Hepatocyte (in vitro differentiated cells): ENCODE results near the gene LRRK2. TPM values are rescaled to one million over a fixed set of nuclear protein-coding genes. Genes with fewer than 3 reads are reported as not detected.

Experiments used
- DNase-seq: peaks from one replicate; pipeline ENCODE4 v3.0.0-alpha.2; 2016; ENCODE audit warnings: low spot score
- H2AFZ ChIP-seq: fragments of 200-600 bp; sonication (generic); 2 replicates; pipeline ENCODE4 v1.6.0; 2016; ENCODE audit warnings: antibody characterized with exemption, mild to moderate bottlenecking
- H3K27ac ChIP-seq: fragments of 200-600 bp; sonication (generic); 2 replicates; pipeline ENCODE4 v1.5.1; 2016; ENCODE audit warnings: mild to moderate bottlenecking
- H3K27me3 ChIP-seq: fragments of 200-600 bp; sonication (generic); 2 replicates; pipeline ENCODE4 v1.6.1; 2016
- H3K36me3 ChIP-seq: fragments of 200-600 bp; sonication (generic); replicated peaks from 2 replicates; pipeline ENCODE4 v1.5.1; 2016; ENCODE audit warnings: low read depth; ENCODE audit not compliant: insufficient read depth
- H3K4me1 ChIP-seq: fragments of 200-600 bp; sonication (generic); 2 replicates; pipeline ENCODE4 v1.5.1; 2016; ENCODE audit warnings: mild to moderate bottlenecking, moderate library complexity; ENCODE audit not compliant: insufficient read depth
- H3K4me2 ChIP-seq: fragments of 200-600 bp; sonication (generic); 2 replicates; pipeline ENCODE4 v1.6.0; 2016
- H3K4me3 ChIP-seq: fragments of 200-600 bp; sonication (generic); 2 replicates; pipeline ENCODE4 v1.5.1; 2016; ENCODE audit warnings: mild to moderate bottlenecking
- H3K79me2 ChIP-seq: fragments of 200-600 bp; sonication (generic); 2 replicates; pipeline ENCODE4 v1.6.0; 2017; ENCODE audit warnings: mild to moderate bottlenecking
- H3K9me2 ChIP-seq: fragments of 200-600 bp; sonication (generic); replicated peaks from 2 replicates; pipeline ENCODE4 v1.6.0; 2017; ENCODE audit warnings: mild to moderate bottlenecking; ENCODE audit not compliant: insufficient read depth
- H3K9me3 ChIP-seq: fragments of 200-600 bp; sonication (generic); 2 replicates; pipeline ENCODE4 v1.5.1; 2016; ENCODE audit warnings: low read depth, mild to moderate bottlenecking
- H4K20me1 ChIP-seq: fragments of 200-600 bp; sonication (generic); 2 replicates; pipeline ENCODE4 v1.6.0; 2016; ENCODE audit warnings: mild to moderate bottlenecking; ENCODE audit not compliant: insufficient read depth, poor library complexity, severe bottlenecking
- EZH2 ChIP-seq: fragments of 200-600 bp; sonication (generic); IDR thresholded peaks from 2 replicates; pipeline ENCODE4 v1.6.1; 2016; ENCODE audit warnings: antibody characterized with exemption, mild to moderate bottlenecking, borderline replicate concordance
- EZH2phosphoT487 ChIP-seq: fragments of 200-600 bp; sonication (generic); IDR thresholded peaks from one replicate; pipeline ENCODE4 v1.6.1; 2018; ENCODE audit warnings: antibody characterized with exemption, mild to moderate bottlenecking, low read depth, moderate library complexity; ENCODE audit not compliant: unreplicated experiment, severe bottlenecking
- WGBS: methylation state at CpG from one replicate; pipeline ENCODE4 v1.1.6; 2016; ENCODE audit warnings: low lambda C conversion rate; ENCODE audit errors: missing lambda C conversion rate; 5-methylcytosine and 5-hydroxymethylcytosine counted together
- polyA plus RNA-seq: library from polyadenylated mRNA; unstranded; fragments of >200 nt; fragmentation: Nextera tagmentation; extraction: Ambion mirVana; gene quantifications from 2 replicates; pipeline ENCODE4 v1.2.1, GENCODE V29; 2016
- total RNA-seq: library from RNA; depleted of rRNA; stranded (reverse); fragments of >200 nt; gene quantifications from 2 replicates; pipeline ENCODE4 v1.2.3, GENCODE V29; 2014
- TF ChIP-seq, protein P1 (sequence below): fragments of 200-600 bp; sonication (generic); IDR thresholded peaks from 2 replicates; pipeline ENCODE4 v1.5.1; 2016; ENCODE audit warnings: antibody characterized with exemption, mild to moderate bottlenecking; ENCODE audit not compliant: poor library complexity

LRRK2 gene
- total and polyA plus RNA-seq, 2 experiments from 2014 or later: 0.76 to 4.9 TPM

DNA sequence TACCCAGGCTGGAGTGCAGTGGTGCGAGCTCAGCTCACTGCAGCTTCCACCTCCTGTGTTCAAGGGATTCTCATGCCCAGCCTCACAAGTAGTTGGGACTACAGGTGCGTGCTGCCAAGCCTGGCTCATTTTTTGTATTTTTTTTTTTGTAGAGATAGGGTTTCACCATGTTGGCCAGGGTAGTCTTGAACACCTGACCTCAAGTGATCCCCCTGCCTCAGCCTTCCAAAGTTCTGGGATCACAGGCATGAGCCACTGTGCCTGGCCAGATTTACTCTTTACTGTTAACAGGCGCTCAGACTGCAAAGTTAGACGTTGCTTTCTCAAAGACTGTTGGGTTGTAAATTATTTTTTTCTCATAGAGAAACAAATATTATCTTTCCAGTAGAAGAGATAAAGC is 46.1 kb upstream of the LRRK2 start:
- H3K36me3 ChIP-seq: no peaks in the 10 kb centered on the region
- 92% methylated on average over 4 of the region's 4 CpGs for WGBS
- no peak for DNase-seq

DNA sequence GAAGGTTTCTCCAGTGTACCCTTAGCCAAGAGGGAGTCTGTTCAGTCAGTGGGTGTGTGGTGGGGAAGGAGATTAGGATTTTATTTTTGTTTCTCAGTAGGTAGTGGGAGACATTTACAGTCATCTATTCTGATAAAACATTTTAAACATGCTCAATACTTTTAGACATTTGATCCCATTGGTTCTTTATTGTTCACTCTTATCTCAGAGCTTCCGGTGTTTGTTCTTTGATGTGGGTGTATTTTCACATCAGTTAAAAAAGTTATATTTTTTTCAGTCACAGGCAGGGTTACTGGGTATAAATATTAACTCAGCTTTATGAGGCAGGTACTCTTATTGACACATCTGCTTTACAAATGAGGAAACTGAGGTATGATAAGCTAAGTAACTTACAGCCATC is 43.3 kb upstream of the LRRK2 start:
- TF ChIP-seq, protein P1, sequence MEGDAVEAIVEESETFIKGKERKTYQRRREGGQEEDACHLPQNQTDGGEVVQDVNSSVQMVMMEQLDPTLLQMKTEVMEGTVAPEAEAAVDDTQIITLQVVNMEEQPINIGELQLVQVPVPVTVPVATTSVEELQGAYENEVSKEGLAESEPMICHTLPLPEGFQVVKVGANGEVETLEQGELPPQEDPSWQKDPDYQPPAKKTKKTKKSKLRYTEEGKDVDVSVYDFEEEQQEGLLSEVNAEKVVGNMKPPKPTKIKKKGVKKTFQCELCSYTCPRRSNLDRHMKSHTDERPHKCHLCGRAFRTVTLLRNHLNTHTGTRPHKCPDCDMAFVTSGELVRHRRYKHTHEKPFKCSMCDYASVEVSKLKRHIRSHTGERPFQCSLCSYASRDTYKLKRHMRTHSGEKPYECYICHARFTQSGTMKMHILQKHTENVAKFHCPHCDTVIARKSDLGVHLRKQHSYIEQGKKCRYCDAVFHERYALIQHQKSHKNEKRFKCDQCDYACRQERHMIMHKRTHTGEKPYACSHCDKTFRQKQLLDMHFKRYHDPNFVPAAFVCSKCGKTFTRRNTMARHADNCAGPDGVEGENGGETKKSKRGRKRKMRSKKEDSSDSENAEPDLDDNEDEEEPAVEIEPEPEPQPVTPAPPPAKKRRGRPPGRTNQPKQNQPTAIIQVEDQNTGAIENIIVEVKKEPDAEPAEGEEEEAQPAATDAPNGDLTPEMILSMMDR: no peak
- TF ChIP-seq EZH2phosphoT487 (no peak), EZH2 (no peak)
- no peaks in the 10 kb centered on the region for H3K9me3 ChIP-seq
- H3K4me3 ChIP-seq: no peak overlapping the region
- no peak overlapping the region for H3K27ac ChIP-seq
- no peak overlapping the region for H3K4me2 ChIP-seq
- H3K27me3 ChIP-seq: no peaks in the 10 kb centered on the region
- H3K36me3 ChIP-seq: no peaks in the 10 kb centered on the region
- H2AFZ ChIP-seq: no peak overlapping the region
- no peak for DNase-seq
- no peaks in the 10 kb centered on the region for H3K4me1 ChIP-seq
- H3K79me2 ChIP-seq: no peaks in the 10 kb centered on the region
- H4K20me1 ChIP-seq: no peaks in the 10 kb centered on the region
- WGBS: 47% methylated on average over 1 of the region's 1 CpG
- no peaks in the 10 kb centered on the region for H3K9me2 ChIP-seq

More for the DNA sequence above, 46.1 kb upstream of the LRRK2 start:
- no peaks in the 10 kb centered on the region for H4K20me1 ChIP-seq
- no peak overlapping the region for H3K27ac ChIP-seq
- H3K4me2 ChIP-seq: no peak overlapping the region
- no peak overlapping the region for H2AFZ ChIP-seq
- no peaks in the 10 kb centered on the region for H3K9me2 ChIP-seq
- no peaks in the 10 kb centered on the region for H3K79me2 ChIP-seq
- H3K27me3 ChIP-seq: no peaks in the 10 kb centered on the region
- H3K4me3 ChIP-seq: no peak overlapping the region
- TF ChIP-seq EZH2 (no peak), EZH2phosphoT487 (no peak)
- TF ChIP-seq, protein P1: no peak
- H3K4me1 ChIP-seq: no peaks in the 10 kb centered on the region
- no peaks in the 10 kb centered on the region for H3K9me3 ChIP-seq

DNA sequence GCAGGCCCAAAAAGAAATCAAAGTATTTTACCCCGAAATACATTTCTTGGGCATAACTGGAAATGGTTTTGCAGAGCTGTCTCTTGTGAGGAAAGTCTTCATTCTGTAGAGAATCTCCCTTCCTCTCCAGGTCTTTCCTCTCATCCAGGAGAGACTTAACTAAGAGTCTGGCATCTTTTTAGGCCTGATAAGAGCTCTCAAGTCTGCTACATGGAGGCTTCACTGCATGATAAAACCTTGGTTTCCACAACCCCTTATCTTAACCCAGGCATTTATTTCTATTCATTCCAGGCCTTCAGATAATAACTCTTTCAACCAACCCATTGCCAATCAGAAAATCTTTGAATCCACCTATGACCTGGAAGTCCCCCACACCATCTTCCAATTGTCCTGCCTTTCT is 41.1 kb upstream of the LRRK2 start:
- TF ChIP-seq EZH2phosphoT487 (no peak), EZH2 (no peak)
- TF ChIP-seq, protein P1: no peak
- H3K9me3 ChIP-seq: no peaks in the 10 kb centered on the region
- H3K4me2 ChIP-seq: no peak overlapping the region
- H3K36me3 ChIP-seq: no peaks in the 10 kb centered on the region
- no peak overlapping the region for H3K4me3 ChIP-seq
- no peak overlapping the region for H3K27ac ChIP-seq
- H3K27me3 ChIP-seq: no peaks in the 10 kb centered on the region
- H3K9me2 ChIP-seq: no peaks in the 10 kb centered on the region
- H3K79me2 ChIP-seq: no peaks in the 10 kb centered on the region
- WGBS: 67% methylated on average over 1 of the region's 1 CpG
- no peak for DNase-seq
- H2AFZ ChIP-seq: no peak overlapping the region
- no peaks in the 10 kb centered on the region for H3K4me1 ChIP-seq
- H4K20me1 ChIP-seq: no peaks in the 10 kb centered on the region
